ENCODE results near the gene LCAT. TPM values are rescaled to one million over a fixed set of nuclear protein-coding genes. Genes with fewer than 3 reads are reported as not detected.

Gene LCAT
- total and polyA plus RNA-seq, 2 donors (not counting 1 experiment from before 2014, with no cell fraction given): 7.6 to 16.3 TPM

DNA sequence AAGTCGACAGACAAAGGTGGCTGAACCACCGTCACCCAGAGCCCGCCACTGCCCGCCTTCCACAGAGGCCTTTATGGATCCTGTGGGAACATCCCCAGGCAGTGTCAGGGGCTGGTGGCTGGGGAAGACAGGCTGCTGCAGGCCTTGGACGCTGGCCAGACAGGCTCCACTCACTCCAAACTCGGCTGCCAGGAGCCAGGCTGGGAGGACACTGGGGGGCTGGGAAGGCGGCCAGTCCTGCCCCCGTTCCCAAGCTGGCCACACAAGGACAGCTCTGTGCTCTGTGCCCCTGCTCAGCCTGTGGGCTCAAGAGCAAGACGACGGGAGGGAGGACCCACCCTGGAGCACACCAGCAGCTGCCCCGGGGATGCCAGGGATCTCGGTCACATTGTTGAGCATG is 7.6 kb upstream of the LCAT start:
- ATAC-seq (ENCODE audit: low read depth) (no peak), DNase-seq (no peak)
- H3K27me3 ChIP-seq (replicated peaks in 1 of 4; ENCODE audit: control extremely low read depth in 1 of 4, control insufficient read depth in 3 of 4, insufficient read depth in 4 of 4, low read length in 3 of 4): no peaks in the 10 kb centered on the region
- CTCF ChIA-PET: interaction anchor here (0.6 kb wide), 1 partner anchor 86 kb away, joined by 3 read pairs; no protein-coding TSS in a partner anchor
- POLR2A ChIA-PET: interaction anchor here (0.6 kb wide), 1 partner anchor 150 kb away, joined by 5 read pairs; no protein-coding TSS in a partner anchor
- H3K9me3 Mint-ChIP-seq (ENCODE audit: insufficient read depth): no peaks in the 10 kb centered on the region
- TF ChIP-seq, protein P1, sequence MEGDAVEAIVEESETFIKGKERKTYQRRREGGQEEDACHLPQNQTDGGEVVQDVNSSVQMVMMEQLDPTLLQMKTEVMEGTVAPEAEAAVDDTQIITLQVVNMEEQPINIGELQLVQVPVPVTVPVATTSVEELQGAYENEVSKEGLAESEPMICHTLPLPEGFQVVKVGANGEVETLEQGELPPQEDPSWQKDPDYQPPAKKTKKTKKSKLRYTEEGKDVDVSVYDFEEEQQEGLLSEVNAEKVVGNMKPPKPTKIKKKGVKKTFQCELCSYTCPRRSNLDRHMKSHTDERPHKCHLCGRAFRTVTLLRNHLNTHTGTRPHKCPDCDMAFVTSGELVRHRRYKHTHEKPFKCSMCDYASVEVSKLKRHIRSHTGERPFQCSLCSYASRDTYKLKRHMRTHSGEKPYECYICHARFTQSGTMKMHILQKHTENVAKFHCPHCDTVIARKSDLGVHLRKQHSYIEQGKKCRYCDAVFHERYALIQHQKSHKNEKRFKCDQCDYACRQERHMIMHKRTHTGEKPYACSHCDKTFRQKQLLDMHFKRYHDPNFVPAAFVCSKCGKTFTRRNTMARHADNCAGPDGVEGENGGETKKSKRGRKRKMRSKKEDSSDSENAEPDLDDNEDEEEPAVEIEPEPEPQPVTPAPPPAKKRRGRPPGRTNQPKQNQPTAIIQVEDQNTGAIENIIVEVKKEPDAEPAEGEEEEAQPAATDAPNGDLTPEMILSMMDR (IDR thresholded peaks at IDR 0.05): no peak
- no peak for TF ChIP-seq EZH2 (IDR thresholded peaks at IDR 0.05; ENCODE audit: borderline replicate concordance, insufficient read depth, low read depth, low read length, poor library complexity, severe bottlenecking)
- H3K79me2 ChIP-seq (ENCODE audit: control insufficient read depth, insufficient read depth, low read length): no peaks in the 10 kb centered on the region
- no peak overlapping the region for H3K27ac ChIP-seq (ENCODE audit: low read length in 2 of 2)
- intact Hi-C loops (cut with micrococcal nuclease): no loop called here
- H3K36me3 ChIP-seq (replicated peaks in 1 of 2; ENCODE audit: control extremely low read depth in 1 of 2, control insufficient read depth in 1 of 2, extremely low read depth in 1 of 2, insufficient read depth in 2 of 2, low read length in 1 of 2): peaks cover 0 to 10% of the 10 kb centered on the region in 2 experiments
- H3K4me2 ChIP-seq (replicated peaks; ENCODE audit: low read depth, low read length, poor library complexity, severe bottlenecking): no peak overlapping the region
- H3K4me1 Mint-ChIP-seq: no peaks in the 10 kb centered on the region
- no peak overlapping the region for H3K27ac Mint-ChIP-seq
- 97% methylated on average over 12 of the region's 12 CpGs for WGBS (ENCODE audit: insufficient coverage)
- H3K9ac ChIP-seq (ENCODE audit: low read length): no peak overlapping the region
- H3K9me3 ChIP-seq (ENCODE audit: control extremely low read depth in 1 of 3, control insufficient read depth in 2 of 3, insufficient read depth in 1 of 3, low read length in 2 of 3): no peaks in the 10 kb centered on the region
- no peaks in the 10 kb centered on the region for H3K4me1 ChIP-seq (ENCODE audit: control insufficient read depth in 2 of 2, insufficient read depth in 2 of 2, low read length in 2 of 2)
- no peaks in the 10 kb centered on the region for H3K27me3 Mint-ChIP-seq
- no peak overlapping the region for H3K4me3 ChIP-seq (ENCODE audit: control extremely low read depth in 1 of 5, extremely low read depth in 1 of 5, insufficient read depth in 1 of 5, low read depth in 2 of 5, low read length in 4 of 5)
- no peak overlapping the region for H2AFZ ChIP-seq (ENCODE audit: insufficient read depth, low read depth, low read length, poor library complexity, severe bottlenecking)
- no peak overlapping the region for H3K4me3 Mint-ChIP-seq
- H4K20me1 ChIP-seq (ENCODE audit: control insufficient read depth, insufficient read depth, low read length, poor library complexity, severe bottlenecking): no peaks in the 10 kb centered on the region

DNA sequence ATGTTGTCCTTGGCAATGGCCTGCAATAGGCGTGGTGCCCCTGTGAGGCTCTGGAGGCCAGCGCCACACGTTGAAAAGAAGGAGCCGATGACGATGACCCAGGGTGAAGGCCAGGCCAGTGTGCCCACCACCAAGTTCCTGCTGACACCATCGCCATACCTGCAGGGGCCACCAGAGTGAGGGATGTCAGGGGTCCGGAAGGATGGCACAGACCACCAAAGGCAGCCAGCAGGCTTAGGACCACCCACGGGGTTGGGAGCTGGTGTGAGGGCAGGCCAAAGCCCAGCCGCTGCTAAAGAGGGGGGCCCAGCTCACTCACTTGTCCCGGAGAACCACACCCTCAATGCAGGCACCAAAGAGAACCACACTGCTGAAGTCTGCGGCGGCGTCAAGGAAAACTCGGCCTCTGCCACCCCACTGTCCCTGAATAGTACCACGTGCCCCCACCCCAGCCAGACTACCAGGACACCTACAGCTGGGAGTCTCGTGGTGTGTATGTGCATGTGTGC is 6.5 kb upstream of the LCAT start:
- H3K36me3 ChIP-seq (replicated peaks in 1 of 2; ENCODE audit: control extremely low read depth in 1 of 2, control insufficient read depth in 1 of 2, extremely low read depth in 1 of 2, insufficient read depth in 2 of 2, low read length in 1 of 2): peaks cover 0 to 12% of the 10 kb centered on the region in 2 experiments
- intact Hi-C loops (cut with micrococcal nuclease): no loop called here
- Mint-ChIP-seq H3K9me3 (ENCODE audit: insufficient read depth) (no peaks in the 10 kb centered on the region), H3K4me1 (no peaks in the 10 kb centered on the region), H3K4me3 (no peak overlapping the region), H3K27me3 (no peaks in the 10 kb centered on the region), H3K27ac (no peak overlapping the region)
- H4K20me1 ChIP-seq (ENCODE audit: control insufficient read depth, insufficient read depth, low read length, poor library complexity, severe bottlenecking): no peaks in the 10 kb centered on the region
- peaks cover 1% of the 10 kb centered on the region for H3K79me2 ChIP-seq (ENCODE audit: control insufficient read depth, insufficient read depth, low read length)
- H2AFZ ChIP-seq (ENCODE audit: insufficient read depth, low read depth, low read length, poor library complexity, severe bottlenecking): no peak overlapping the region
- no peaks in the 10 kb centered on the region for H3K27me3 ChIP-seq (replicated peaks in 1 of 4; ENCODE audit: control extremely low read depth in 1 of 4, control insufficient read depth in 3 of 4, insufficient read depth in 4 of 4, low read length in 3 of 4)
- no peak overlapping the region for H3K9ac ChIP-seq (ENCODE audit: low read length)
- POLR2A ChIA-PET: no interaction called here
- no peaks in the 10 kb centered on the region for H3K9me3 ChIP-seq (ENCODE audit: control extremely low read depth in 1 of 3, control insufficient read depth in 2 of 3, insufficient read depth in 1 of 3, low read length in 2 of 3)
- no peaks in the 10 kb centered on the region for H3K4me1 ChIP-seq (ENCODE audit: control insufficient read depth in 2 of 2, insufficient read depth in 2 of 2, low read length in 2 of 2)
- CTCF ChIA-PET: interaction anchor here (1.2 to 2.6 kb wide), 2 partner anchors 9 to 67 kb away, joined by 3 to 7 read pairs; no protein-coding TSS in a partner anchor
- WGBS (ENCODE audit: insufficient coverage): 95% methylated on average over 13 of the region's 16 CpGs
- no peak overlapping the region for H3K27ac ChIP-seq (ENCODE audit: low read length in 2 of 2)
- DNase-seq (no peak), ATAC-seq (ENCODE audit: low read depth) (no peak)
- TF ChIP-seq EZH2 (IDR thresholded peaks at IDR 0.05; ENCODE audit: borderline replicate concordance, insufficient read depth, low read depth, low read length, poor library complexity, severe bottlenecking): no peak
- TF ChIP-seq, protein P1 (IDR thresholded peaks at IDR 0.05): no peak
- H3K4me2 ChIP-seq (replicated peaks; ENCODE audit: low read depth, low read length, poor library complexity, severe bottlenecking): no peak overlapping the region
- no peak overlapping the region for H3K4me3 ChIP-seq (ENCODE audit: control extremely low read depth in 1 of 5, extremely low read depth in 1 of 5, insufficient read depth in 1 of 5, low read depth in 2 of 5, low read length in 4 of 5)

Data from B cell (primary cell).